NCI-H1092 treated with DMSO at 0.1 percent for 48 hours (cell line): Measurements from ENCODE around the gene ZNF555.

ENCODE experiments used
- DNase-seq: peaks from one replicate; lab custom pipeline; 2025; lab: John Stamatoyannopoulos, UW

ZNF555 gene

DNA sequence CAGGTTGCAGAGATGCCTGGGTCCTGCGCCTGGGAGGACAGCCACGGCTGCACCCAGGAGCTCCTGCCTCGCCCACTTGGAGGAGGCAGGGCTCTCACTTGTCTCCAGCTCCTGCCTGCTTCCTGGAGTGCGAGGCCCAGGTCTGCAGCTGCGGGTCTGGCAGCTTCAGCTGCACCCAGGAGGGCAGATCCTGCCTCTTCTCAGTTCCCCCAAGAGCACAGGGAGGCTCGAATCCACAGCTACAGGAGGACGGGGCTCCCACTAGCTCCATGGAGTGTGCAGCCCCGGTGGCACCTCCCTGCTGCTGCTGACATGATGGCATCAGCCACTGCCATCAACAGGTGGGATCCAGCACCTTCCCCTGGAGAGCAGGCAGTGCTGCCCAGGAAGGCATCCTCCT lies 17.1 kb upstream of the ZNF555 start:
- no peak for DNase-seq

DNA sequence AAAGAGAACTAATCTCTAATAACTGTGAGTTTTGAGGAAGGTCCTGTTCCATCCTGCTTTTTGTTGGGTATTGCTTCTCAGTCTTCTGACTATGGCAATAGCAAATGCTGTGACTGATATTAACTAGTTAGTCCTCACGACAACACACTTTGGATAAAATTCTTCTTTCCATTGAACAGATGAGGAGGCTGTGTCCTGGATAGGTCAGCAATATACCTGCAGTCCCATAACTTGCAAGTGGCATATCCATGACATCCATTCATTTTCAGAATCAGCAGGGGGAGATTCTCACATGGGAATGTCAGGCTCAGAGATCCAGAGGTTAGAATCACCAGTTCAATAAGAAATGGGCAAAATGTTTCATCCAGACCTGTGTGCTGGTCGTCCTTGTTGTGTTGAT lies 14.3 kb upstream of the ZNF555 start:
- no peak for DNase-seq

DNA sequence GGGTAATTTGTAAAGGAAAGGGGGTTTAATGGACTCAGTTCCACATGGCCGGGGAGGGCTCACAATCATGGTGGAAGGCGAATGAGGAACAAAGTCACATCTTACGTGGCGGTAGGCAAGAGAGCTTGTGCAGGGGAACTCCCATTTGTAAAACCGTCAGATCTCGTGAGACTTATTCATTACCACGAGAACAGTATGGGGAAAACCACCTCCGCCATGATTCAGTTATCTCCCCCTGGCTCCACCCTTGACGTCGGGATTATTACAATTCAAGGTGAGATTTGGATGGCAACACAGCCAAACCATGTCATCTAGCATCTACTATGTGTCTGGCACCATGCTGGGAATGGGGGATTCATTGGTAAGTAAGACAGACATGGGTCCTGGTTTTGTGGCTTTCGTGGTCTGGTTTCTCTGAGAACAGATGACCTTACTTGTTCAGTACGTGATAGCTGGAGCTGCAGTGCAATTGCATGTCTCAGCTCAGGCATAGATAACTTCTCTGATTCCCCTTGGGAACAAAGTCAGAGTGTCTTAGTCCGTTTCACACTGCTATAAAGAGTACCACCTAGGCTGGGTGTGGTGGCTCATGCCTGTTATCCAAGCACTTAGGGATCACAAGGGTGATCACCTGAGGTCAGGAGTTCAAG lies 13.3 kb upstream of the ZNF555 start:
- DNase-seq: no peak

DNA sequence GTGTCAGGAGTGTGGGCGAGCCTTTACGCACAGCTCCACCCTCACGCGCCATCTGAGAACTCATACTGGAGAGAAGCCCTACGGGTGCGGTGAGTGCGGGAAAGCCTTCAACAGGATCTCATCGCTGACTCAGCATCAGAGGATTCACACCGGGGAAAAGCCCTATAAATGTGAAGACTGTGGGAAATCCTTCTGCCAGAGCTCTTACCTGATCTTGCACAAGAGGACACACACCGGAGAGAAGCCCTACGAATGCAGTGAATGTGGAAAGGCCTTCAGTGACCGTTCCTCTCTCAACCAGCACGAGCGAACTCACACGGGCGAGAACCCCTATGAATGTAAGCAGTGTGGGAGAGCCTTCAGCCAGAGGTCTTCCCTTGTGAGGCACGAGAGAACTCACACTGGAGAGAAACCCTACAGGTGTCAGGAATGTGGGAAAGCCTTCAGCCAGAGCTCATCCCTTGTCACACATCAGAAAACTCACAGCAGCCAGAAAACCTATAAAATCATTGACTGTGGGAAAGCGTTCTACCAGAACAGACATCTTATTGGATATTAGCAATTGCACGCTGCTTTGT lies 6.9 kb upstream of the ZNF555 start:
- DNase-seq: no peak

DNA sequence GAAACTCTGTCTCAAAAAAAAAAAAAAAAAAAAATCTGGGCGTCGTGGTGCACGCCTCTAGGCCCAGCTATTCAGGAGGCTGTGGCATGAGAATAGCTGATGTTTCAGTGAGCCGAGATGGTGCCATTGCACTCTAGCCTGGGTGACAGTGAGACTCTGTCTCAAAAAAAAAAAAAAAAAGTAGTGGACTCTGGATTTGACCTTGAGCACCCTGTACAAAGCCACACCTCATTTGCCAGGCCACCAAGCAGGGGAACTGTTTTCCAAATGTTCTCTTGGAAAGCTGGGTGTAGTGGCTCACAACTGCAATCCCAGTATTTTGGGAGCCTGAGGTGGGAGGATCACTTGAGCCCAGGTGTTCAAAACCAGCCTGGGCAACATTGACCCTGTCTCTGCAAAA lies 3.8 kb upstream of the ZNF555 start:
- DNase-seq: no peak

DNA sequence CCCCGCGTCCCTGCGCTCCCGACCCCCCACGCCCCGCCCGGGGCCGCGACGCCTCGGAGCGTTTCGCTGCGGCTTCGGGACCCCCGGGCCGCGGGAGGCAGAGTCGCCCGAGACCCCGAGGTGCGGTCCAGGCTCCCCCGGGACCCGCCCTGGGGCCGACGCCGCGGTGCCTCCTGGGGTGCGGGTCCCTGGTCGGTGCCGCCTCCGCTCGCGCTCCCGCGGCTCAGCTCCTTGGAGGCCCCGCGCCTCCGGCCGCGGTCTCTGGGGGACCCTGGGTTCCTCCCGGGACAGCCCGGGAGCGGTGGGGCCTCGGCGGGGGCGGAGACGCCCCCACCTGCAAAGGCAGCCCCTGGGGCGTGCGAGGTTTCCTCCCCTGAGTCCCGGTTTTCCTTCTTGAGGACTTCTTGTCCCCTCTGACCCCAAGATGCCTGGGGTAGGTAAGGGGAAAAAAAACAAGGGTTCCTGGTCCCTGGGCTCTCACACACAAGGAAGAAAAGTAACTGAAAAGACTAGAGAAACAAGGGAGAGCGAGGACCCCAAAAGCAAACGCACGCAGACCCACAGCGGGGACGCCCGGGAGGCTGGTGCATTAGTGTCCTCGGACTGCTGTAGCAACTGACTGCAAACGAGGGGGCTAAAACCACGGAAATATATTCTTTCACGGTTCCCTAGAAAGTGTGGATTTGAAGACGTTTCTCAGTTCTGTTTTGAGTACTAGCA lies 740 bp downstream of the ZNF555 start:
- no peak for DNase-seq

DNA sequence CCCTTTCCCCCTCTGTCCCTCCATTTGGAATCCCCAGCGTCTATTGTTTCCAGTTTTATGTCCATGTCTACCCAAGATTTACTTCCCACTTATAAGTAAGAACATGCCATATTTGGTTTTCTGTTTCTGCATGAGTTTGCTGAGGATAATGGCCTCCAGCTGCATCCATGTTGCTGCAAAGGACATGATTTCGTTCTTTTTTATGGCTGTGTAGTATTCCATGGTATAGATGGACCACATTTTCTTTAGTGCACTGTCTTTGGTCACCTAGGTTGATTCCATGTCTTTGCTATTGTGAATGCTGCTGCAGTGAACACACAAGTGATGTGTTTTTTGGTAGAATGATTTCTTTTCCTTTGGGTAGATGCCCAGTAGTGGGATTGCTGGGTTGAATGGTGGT lies 3.8 kb downstream of the ZNF555 start:
- DNase-seq: no peak

DNA sequence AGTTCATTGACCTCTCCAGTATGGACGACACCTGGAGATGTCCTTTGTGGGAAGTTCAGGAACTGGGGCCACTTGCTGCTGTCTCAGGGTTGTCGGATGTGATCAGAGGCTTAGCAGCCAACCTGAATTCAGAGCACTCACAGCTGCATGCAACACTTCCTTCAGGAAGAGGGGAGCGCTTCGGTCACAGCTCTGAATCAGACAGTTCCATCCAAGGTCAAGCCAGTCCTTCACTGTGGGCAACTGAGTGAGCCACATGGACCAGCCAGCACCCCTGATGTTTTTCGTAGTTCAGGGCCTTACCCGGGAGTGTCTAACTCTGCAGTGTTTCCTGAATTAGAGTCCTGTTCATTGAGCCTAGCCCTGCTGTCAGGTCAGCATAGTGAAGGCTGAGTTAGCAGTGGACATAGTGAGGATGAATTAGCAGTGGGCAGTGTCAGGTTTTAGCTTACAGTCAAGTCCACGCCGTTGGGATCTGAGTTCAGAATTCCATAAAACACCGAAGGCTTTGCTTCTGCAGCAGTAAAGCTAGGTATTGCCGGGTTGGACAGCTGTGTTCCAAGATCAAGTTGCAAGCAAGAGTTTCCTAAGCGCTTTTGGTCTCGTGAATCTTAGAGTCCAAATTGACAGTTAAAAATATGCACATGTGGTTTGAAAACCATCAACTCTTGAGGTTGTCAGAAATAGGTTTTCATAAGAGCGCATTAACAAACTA lies 5.1 kb downstream of the ZNF555 start:
- no peak for DNase-seq

DNA sequence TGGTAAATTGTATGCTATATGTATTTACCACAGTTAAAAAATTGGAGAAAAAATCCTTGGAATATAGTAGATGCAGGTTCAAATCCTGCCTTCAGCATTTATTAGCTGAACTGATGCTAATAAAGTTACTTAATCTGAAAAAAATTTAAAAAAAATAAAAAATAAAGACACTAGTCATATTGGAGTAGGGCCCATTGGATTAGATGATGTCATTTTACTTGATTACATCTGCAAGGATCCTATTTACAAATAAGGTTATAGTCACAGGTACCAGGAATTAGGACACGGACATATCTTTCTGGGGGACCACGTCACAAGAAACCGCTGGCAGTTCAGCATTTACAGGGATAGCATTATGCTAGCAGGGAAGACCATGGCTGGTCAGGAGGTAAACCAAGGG lies 6.2 kb downstream of the ZNF555 start:
- no peak for DNase-seq

DNA sequence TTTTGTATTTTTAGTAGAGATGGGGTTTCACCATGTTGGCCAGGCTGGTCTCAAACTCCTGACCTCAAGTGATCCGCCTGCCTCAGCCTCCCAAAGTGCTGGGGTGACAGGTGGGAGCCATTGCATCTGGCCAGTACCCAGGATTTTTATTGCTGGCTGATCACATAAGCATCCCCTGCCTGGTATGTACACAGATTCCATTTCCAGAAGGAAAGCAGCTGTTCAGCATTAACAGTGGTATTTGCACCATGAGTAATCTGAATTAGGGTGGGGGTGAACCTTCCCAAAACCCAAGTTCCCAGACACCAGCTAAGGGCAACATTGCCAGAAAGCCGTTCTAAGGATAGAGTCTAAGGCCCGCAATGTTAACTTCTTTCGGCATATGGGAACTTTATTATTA lies 7.3 kb downstream of the ZNF555 start:
- no peak for DNase-seq

DNA sequence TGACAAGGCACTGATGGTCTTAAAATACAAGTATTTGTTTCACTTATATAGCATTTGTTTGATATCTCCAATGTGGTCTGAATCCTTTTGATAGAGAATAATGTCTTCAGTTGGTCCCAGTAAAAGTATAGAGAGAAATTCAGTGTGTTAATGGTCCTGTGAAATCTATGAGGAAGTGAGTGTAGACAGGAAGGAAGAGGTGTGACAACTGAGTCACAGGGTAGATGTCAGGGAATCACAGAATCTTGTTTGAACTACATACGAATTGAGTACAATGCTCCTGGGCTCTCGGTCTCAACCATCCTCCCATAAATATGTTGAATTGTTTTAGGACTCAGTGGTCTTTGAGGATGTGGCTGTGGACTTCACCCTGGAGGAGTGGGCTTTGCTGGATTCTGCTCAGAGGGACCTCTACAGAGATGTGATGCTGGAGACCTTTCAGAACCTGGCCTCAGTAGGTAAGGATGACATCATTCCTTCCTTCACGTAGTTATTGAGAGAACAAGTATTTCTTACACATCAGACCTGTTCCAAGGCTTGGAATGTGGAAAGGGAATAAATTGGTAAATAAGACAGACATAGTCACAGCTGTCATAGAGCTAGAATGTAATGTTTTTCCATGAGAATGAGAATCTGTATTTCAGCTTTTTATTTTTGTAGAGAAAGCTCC lies 9.1 kb downstream of the ZNF555 start:
- no peak for DNase-seq

DNA sequence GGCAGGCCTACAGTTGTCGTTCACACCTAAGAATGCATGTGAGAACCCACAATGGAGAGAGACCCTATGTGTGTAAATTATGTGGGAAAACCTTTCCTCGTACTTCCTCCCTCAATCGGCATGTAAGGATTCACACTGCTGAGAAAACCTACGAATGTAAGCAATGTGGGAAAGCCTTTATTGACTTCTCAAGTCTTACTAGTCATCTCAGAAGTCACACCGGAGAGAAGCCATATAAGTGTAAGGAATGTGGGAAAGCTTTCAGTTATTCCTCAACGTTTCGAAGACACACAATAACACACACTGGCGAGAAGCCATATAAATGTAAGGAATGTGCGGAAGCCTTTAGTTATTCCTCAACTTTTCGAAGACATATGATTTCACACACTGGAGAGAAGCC lies 11.3 kb downstream of the ZNF555 start:
- DNase-seq: no peak

DNA sequence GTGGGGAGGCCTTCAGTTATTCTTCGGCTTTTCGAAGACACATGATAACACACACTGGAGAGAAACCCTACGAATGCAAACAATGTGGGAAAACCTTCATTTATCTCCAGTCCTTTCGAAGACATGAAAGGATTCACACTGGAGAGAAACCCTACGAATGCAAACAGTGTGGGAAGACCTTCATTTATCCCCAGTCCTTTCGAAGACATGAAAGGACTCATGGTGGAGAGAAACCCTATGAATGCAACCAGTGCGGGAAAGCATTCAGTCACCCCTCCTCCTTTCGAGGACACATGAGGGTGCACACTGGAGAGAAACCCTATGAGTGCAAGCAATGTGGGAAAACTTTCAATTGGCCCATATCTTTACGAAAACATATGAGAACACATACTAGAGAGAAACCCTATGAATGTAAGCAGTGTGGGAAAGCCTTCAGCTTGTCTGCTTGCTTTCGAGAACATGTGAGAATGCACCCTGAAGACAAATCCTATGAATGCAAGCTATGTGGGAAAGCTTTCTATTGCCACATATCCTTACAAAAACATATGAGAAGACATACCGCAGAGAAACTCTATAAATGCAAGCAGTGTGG lies 11.8 kb downstream of the ZNF555 start:
- DNase-seq: no peak

DNA sequence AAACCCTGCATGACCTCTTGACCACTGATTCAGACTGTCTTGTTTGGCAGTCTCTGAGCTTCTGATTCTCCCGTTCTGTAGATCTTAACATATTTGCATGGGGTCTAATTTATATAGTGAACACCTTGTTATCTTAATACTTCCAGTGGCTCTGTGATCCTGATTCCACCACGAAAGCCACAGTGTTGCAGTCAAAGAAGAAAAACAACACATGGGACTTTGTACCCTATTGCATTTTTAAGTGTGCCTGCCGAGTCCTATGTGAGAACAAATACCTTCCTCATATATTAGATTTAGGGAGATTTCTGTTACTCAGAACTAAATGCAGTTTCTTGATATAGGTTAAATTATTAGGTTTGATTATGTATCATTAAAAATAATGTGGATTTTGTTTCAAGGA lies 13.6 kb downstream of the ZNF555 start:
- DNase-seq: no peak

DNA sequence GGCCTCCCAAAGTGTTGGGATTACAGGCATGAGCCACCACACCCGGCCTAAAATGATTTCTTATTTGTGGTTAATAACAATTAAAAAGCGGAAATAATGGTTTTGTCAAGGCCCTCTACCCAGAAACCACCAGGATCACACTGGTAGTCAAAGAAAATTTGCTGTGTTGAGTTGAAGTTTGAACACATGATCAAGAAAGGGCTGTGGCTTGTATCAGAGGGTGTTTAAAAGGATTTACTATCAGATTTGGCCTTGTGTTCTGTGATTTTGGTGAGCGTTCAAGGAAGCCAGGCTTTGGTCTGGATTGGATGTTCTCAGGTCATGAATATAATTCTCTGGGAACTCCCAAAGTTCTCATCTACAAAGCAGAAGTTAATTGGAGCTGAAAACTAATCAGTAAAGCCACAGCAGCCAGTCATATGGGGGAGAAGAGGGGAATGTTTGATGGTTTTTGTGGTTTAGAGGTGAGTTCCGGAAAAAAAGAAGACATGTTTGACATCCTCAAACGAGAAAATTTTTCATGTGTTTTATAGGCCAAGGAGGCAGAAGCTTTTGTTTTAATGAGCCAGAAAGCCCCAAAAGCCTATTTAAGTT lies 15.3 kb downstream of the ZNF555 start:
- no peak for DNase-seq

DNA sequence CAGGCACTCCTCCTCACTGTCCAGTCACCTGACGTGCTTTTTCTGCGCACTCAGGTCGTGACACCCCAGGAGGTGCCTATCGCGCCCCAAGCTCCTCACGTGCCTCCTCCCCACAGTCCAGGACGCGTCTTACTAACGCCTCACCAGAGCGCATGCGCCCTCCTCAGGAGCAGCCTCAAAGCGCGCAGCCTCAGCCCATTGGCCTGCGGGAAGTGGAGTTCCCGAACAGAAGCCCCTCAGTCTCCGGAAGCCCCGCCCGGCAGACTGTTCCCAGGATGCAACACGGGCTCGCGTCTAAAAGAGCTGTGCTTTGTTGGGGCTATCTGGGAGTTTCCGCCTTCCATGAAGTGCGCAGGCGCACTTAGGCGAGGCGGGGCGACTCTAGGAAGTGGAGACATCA lies 17.6 kb downstream of the ZNF555 start:
- no peak for DNase-seq

DNA sequence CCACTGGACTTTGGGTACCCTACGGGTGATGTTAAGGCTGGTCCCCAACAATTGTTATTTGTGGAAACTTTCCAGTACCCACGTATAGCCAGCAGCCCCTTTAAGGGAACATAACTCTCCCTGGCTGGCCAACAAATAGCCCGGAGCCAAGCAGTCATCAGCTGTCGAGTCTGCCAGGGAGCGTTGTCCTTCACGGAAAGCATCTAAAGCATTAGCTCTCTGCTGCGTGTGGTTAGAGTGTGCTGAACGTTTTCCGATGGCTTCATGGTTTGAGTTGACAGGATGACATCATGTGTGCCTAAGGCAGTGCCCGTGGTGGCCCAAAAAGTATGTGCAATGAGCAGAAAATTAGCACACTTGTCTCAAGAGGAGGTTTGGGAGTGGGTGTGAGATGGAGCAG lies 22.5 kb downstream of the ZNF555 start:
- DNase-seq: no peak

DNA sequence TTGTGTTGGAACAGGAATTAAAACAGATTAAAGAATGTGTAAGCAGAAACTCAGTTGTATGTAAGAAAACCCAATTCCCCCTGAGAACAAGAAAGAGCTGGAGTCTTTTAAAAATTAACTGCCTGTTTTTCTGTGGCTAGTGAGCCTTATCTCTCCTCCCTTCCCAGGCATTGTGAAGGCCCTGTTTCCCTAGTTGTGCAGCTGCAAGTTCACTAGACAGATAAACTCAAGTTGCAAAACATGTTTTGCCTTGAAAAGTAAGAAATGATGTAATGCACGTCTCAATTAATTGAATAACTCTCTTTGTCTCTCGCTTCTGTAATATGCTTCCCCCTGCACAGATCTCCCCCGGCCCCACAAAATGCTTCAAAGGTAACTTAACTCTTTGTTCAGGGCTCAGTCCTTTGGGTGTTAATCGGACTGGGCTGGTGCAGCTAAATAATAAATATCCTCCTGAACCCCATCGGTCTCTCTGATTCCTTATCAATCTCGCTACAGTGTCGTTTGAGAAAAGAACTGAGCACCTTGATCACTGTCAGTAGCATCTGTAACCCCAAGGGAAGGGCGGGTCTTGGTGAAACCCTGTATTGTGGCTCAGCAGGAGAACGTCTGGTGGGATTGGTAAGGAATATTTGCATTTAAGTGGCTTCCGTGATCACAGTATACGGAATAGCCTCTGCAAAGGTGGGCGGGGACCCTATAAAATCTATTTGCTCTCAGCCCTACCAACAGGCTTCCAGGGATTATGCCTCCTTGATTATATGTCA lies 24.2 kb downstream of the ZNF555 start:
- DNase-seq: no peak

DNA sequence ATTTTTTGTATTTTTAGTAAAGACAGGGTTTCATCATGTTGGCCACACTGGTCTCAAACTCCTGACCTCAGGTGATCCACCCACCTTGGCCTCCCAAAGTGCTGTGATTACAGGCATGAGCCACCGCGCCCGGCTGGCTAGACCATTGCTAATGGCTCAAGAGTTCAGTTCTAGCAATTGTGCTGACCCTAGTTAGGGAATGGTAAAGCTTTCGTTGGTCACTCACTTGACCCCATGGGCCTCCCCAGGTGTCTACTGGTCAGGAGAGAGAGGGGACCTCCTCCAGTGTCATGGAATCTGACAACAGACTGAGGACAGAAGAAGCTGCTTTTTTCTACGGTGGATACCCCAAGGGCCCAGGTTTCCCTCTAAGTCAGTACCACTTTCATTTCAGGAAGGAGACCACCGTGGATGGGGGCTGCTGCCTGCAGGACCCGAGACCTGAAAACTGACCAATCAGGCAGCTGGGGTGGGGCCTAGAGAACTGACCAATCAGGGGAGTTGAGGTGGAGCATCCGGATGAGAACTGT lies 25.3 kb downstream of the ZNF555 start:
- no peak for DNase-seq
